Cardiac muscle cell (in vitro differentiated cells and primary cell): ENCODE measurements around the gene KLF18. TPM values are rescaled to one million over a fixed set of nuclear protein-coding genes. Genes with fewer than 3 reads are reported as not detected.

Experiments
- DNase-seq, 2 donors: peaks; one replicate each; pipeline versions ENCODE4 v3.0.0 to v3.0.0-alpha.2; 2010 to 2017; ENCODE audit warnings: low read depth in 1 of 2, low spot score in 1 of 2
- H3K27ac ChIP-seq: fragments of 200-600 bp; sonication (generic); 2 replicates; pipeline ENCODE4 v1.5.1; 2016
- H3K27me3 ChIP-seq: fragments of 200-600 bp; sonication (generic); 2 replicates; pipeline ENCODE4 v1.6.0; 2016; ENCODE audit warnings: control low read depth
- H3K36me3 ChIP-seq: fragments of 200-600 bp; sonication (generic); 2 replicates; pipeline ENCODE4 v1.5.1; 2016; ENCODE audit warnings: control low read depth
- H3K4me1 ChIP-seq: fragments of 200-600 bp; sonication (generic); 2 replicates; pipeline ENCODE4 v1.8.1; 2017; ENCODE audit warnings: low read depth, mild to moderate bottlenecking, mixed run types
- H3K4me3 ChIP-seq: fragments of 200-600 bp; sonication (generic); 2 replicates; pipeline ENCODE4 v1.5.1; 2016; ENCODE audit warnings: mild to moderate bottlenecking
- H3K9me3 ChIP-seq: fragments of 200-600 bp; sonication (generic); 2 replicates; pipeline ENCODE4 v1.5.1; 2017; ENCODE audit warnings: low read depth, mild to moderate bottlenecking, control low read depth
- CTCF ChIP-seq: IDR thresholded peaks from 2 replicates; pipeline ENCODE4 v1.5.1; 2012; ENCODE audit warnings: low read depth, mild to moderate bottlenecking, low read length
- polyA plus RNA-seq: library from polyadenylated mRNA; unstranded; fragments of >200 nt; fragmentation: Nextera tagmentation; extraction: Ambion mirVana; gene quantifications from 2 replicates; pipeline ENCODE4 v1.2.1, GENCODE V29; 2016
- total RNA-seq: library from RNA; depleted of rRNA; stranded (reverse); fragments of >200 nt; gene quantifications from 2 replicates; pipeline ENCODE4 v1.2.3, GENCODE V29; 2016

KLF18 gene
- total and polyA plus RNA-seq, 2 experiments from 2014 or later: not detected

DNA sequence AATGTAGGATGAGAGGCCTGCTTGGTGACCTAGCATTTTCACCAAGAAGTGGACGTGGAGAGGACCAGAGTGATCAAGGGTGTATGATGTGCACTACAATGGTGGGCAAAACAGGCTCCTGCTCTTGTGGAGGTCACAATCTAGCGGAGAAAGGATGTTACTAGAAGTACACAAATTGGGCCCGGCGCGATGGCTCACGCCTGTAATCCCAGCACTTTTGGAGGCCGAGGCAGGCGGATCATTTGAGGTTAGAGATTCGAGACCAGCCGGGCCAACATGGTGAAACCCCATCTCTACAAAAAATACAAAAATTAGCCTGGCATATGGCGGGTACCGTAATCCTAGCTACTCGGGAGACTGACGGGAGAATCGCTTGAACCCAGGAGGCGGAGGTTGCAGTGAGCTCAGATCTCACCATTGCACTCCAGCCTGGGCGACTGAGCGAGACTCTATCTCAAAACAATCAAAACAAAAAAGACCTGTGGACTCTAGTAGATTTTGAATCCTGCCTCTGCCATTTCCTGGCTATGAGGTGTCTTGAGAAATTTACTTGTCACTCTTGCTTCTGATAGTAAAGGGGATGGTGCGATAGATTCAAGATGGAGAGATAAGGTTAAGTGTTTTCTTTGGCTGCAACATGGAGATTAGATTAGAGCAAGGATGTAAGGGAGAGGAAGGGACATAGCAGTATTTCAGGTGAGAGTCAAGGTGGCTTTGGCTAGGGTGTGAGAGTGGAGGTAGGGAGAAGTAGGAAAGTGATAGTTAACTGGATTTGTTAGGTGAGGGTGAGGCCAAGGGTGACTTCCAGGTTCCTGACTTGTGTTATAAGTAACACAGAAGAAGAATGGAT, 7.1 kb downstream of the KLF18 start:
- Histone ChIP-seq H3K27ac (no peak overlapping the region), H3K4me1 (no peaks in the 10 kb centered on the region), H3K27me3 (no peaks in the 10 kb centered on the region), H3K36me3 (no peaks in the 10 kb centered on the region), H3K9me3 (no peaks in the 10 kb centered on the region), H3K4me3 (no peak overlapping the region)
- no peak for TF ChIP-seq CTCF
- no peak for DNase-seq

- DNase-seq: no peak
- no peak for TF ChIP-seq CTCF
- Histone ChIP-seq H3K4me1 (no peaks in the 10 kb centered on the region), H3K9me3 (no peaks in the 10 kb centered on the region), H3K27me3 (no peaks in the 10 kb centered on the region), H3K36me3 (no peaks in the 10 kb centered on the region), H3K4me3 (no peak overlapping the region), H3K27ac (no peak overlapping the region)
Measured at GRCh38 chr1:44131411-44131810, 10.0 kb downstream of the KLF18 start.

DNA sequence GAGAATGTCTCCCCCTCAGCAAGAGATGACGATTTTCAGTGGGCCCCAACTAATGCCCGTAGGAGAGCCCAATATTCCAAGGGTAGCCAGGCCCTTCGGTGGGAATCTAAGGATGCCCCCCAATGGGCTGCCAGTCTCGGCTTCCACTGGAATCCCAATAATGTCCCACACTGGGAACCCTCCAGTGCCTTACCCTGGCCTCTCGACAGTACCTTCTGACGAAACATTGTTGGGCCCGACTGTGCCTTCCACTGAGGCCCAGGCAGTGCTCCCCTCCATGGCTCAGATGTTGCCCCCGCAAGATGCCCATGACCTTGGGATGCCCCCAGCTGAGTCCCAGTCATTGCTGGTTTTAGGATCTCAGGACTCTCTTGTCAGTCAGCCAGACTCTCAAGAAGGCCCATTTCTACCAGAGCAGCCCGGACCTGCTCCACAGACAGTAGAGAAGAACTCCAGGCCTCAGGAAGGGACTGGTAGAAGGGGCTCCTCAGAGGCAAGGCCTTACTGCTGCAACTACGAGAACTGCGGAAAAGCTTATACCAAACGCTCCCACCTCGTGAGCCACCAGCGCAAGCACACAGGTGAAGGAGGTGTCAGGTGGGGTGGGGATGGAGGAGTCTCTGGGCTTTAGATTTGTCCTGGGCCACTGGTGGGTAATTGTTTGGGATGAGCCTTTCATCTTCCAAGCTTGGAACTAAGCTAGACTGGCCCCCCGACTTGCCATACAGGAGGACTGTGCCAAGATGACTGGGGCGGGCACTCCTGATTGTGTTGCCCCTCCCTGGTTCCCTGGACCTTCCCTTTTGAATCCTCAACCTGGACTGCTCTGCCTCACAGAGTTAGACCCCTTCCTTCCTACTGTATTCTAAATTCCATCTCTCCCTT, 11.6 kb downstream of the KLF18 start:
- no peak overlapping the region for H3K27ac ChIP-seq
- TF ChIP-seq CTCF: no peak

DNA sequence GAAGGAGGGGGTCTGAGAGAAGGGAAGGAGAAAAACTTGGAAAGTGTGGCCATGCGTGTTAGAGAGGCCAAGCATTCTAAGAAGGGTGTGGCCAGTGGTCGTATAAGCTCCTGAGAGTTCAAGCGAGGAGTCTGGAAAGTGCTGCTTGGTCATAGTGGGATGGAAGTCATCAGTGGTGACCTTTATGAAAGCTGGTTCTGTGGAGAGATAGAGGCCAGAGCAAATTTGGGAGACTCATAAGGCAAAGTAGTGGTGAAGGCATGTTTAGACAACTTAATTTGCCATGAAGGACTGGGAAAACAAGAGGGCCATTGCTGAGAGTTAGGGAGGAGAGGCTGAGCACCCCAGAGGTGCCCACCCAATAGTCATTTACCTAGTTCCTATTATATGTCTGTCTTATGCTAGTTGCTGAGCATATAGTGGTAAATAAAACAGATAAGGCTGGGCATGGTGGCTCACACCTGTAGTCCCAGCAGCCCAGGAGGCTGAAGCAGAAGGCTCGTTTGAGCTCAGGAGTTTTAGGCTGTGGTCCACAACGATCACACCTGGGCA, 21.0 kb downstream of the KLF18 start:
- no peak overlapping the region for H3K4me3 ChIP-seq
- H3K27ac ChIP-seq: no peak overlapping the region
- no peaks in the 10 kb centered on the region for H3K9me3 ChIP-seq
- TF ChIP-seq CTCF: no peak
- no peaks in the 10 kb centered on the region for H3K4me1 ChIP-seq
- DNase-seq: no peak
- H3K27me3 ChIP-seq: no peaks in the 10 kb centered on the region
- no peaks in the 10 kb centered on the region for H3K36me3 ChIP-seq

More for the DNA sequence above, 11.6 kb downstream of the KLF18 start:
- no peak overlapping the region for H3K4me3 ChIP-seq
- DNase-seq: no peak
- H3K9me3 ChIP-seq: no peaks in the 10 kb centered on the region
- no peaks in the 10 kb centered on the region for H3K27me3 ChIP-seq
- no peaks in the 10 kb centered on the region for H3K4me1 ChIP-seq
- no peaks in the 10 kb centered on the region for H3K36me3 ChIP-seq

GRCh38 chr1:44119525-44119924, 21.9 kb downstream of the KLF18 start:
- no peak for TF ChIP-seq CTCF
- H3K27ac ChIP-seq: no peak overlapping the region
- no peaks in the 10 kb centered on the region for H3K36me3 ChIP-seq
- no peaks in the 10 kb centered on the region for H3K27me3 ChIP-seq
- H3K4me1 ChIP-seq: no peaks in the 10 kb centered on the region
- H3K9me3 ChIP-seq: no peaks in the 10 kb centered on the region
- no peak for DNase-seq
- H3K4me3 ChIP-seq: no peak overlapping the region
